D721Med (cell line): ENCODE measurements around the gene GPAM.
"Not testable (repeated sequence)": the region's sequence is repeated elsewhere in the genome, so short reads cannot be mapped to it uniquely, and the experiment has no call there.

Source experiments
- DNase-seq: peaks from one replicate; pipeline ENCODE4 v3.0.0; 2011; ENCODE audit warnings: low spot score; ENCODE audit not compliant: insufficient read length
- FAIRE-seq: peaks from 2 replicates; lab custom pipeline; 2011; peaks lifted over from hg19 to GRCh38; lab: Jason Lieb, UNC
- TF ChIP-seq, protein P1 (sequence below): IDR thresholded peaks from 2 replicates; pipeline ENCODE4 v1.5.1; 2012; ENCODE audit warnings: mild to moderate bottlenecking, control low read depth; ENCODE audit not compliant: insufficient read depth; ENCODE audit errors: missing control alignments

The GPAM gene

DNA sequence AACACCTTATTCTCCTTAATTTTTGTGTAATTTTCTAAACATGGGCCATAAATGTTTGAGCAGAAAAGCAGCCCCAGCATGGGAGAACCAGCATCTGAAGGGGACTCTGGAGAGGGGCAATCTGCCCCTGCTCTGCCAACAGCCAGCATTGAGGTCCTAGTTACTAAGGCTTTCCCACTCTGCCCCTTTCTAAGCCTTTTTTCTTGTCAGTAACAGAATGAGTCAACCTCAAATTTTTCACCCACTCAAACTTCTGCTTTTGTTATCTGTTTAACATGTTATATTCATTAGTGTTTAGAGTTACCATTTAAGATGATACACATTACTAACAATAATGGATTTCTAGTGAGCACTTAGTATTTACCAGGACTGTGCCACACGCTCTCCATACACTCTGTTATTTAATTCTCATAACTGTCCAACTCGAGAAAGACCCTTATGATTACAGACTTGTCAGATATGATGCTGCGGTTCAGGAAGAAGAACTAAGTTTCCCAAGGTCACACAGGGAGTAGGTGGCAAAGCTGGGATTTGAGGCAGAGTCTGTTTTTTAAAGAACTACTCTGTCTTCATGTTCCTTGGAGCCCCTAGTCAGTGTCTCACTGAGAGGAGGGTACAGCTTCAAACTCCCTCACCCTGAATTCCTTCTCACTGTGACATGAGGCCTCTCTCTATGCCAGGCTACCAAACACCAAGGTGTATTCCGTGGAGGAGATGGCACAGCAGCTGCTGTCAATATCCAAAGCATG lies 19.9 kb upstream of the GPAM start:
- DNase-seq (no peak), FAIRE-seq (no peak)
- TF ChIP-seq, protein P1, sequence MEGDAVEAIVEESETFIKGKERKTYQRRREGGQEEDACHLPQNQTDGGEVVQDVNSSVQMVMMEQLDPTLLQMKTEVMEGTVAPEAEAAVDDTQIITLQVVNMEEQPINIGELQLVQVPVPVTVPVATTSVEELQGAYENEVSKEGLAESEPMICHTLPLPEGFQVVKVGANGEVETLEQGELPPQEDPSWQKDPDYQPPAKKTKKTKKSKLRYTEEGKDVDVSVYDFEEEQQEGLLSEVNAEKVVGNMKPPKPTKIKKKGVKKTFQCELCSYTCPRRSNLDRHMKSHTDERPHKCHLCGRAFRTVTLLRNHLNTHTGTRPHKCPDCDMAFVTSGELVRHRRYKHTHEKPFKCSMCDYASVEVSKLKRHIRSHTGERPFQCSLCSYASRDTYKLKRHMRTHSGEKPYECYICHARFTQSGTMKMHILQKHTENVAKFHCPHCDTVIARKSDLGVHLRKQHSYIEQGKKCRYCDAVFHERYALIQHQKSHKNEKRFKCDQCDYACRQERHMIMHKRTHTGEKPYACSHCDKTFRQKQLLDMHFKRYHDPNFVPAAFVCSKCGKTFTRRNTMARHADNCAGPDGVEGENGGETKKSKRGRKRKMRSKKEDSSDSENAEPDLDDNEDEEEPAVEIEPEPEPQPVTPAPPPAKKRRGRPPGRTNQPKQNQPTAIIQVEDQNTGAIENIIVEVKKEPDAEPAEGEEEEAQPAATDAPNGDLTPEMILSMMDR: no peak

DNA sequence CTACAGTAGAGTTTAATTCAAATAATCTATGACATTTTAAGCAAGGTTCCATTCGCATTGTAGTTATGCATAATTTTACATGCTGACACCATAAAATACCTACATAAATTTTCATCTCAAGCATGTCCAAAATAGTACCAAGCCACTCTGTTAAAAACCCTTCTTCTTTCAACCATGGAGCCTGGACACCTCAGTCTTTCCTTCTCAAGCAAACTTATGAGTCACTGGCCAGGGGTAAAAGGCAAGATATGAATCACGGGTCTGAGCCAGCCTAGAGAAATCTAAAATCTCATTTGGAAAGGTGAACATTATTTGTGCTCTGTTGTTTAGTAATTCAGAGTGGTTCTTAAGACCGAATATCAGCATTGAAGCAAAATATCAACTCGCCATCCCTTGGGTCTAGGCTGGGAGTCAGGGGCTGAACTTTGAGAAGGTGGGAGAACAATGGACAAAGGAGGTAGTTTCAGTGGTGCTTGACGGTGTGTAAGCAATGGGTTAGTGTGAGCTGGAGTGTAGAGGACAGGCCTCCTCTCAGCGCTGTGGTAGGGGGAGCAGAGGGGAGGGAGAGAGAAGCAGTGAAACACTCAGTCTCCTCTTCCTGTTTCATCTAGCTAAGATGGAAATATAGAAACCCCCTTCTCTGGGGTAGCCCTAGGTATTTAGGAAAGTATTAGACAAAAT lies 19.1 kb upstream of the GPAM start:
- TF ChIP-seq, protein P1: no peak
- FAIRE-seq (no peak), DNase-seq (no peak)

DNA sequence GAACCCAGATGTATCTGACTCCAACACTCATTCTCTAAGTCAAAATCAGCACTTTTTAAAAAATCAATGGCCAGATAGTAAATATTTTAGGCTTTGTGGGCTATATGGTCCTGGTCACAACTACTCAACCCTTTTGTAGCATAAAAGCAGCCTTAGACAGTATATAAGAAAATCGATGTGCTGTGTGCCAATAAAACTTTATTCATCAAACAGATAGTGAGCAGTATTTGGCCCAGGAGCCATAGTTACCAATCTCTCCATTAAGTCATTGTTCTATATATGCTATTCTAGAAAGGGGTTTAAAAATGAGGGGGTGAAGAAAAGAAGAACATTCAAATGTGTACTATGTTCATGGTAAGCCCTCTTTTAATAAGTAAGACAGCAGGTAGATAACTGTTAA lies 18.5 kb upstream of the GPAM start:
- TF ChIP-seq, protein P1: no peak
- DNase-seq: no peak
- no peak for FAIRE-seq

DNA sequence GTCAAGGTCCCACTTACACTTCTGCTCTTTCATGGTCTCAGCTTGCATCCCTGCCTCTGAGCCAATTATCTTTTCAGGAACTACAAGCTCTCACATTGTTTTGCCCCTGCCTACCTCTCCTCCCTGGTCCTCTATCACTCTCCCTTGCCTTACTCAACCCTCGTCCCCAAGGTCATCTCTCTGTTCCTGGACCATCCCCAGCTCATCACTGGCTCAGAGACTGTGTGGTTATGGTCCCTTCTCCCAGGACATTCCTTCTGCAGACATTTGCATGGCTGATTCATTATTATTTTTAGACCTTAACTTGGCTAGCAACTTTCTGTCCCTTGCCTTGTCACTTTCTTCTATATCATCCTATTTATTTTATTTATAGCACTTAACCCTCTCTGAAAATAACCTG lies 17.8 kb upstream of the GPAM start:
- DNase-seq: no peak
- TF ChIP-seq, protein P1: no peak
- FAIRE-seq: no peak

DNA sequence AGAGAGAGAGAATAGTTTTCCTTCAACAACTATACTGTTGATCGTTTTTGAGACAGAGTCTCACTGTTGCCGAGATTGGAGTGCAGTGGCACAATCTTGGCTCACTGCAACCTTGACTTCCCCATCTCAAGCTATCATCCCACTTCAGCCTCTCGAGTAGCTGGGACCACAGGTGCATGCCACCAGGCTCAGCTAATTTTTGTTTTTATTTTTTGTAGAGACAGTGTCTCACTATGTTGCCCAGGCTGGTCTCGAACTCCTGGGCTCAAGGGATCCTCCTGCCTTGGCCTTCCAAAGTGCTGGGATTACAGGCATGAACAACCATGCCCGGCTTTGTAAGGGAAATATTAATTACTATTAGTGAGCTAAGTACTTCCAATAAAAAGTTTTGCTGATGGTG lies 16.7 kb upstream of the GPAM start:
- DNase-seq, FAIRE-seq: not testable (repeated sequence)

DNA sequence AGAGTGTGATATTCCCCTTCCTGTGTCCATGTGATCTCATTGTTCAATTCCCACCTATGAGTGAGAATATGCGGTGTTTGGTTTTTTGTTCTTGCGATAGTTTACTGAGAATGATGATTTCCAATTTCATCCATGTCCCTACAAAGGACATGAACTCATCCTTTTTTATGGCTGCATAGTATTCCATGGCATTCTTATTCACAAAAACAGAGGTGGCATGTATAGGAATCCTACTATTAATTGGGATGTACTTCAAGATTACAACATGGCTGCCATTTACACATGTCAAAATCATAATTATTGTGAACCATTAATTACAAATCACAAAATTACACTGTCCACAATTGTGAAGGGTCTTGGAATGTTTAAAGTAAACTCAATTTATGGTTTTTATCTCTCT lies 14.1 kb upstream of the GPAM start:
- DNase-seq, FAIRE-seq: not testable (repeated sequence)

DNA sequence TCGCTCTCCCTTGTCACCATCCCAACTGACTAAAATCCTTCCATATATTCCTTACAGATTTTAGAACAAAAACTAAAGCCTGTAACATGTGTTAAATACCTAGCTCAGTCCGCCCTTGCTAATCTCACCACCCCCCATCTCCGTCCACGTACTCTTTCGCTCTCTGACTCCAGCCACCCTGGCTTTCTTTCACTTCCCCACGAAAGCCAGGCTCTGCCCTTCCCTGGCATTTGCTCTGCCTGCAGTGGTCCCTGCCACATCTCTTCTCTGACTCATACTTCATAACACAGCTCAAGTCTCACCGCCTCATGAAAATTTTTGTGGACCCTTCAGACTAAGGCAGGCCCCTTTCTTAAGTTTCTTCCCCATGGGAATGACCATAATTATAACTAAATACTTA lies 11.7 kb upstream of the GPAM start:
- FAIRE-seq (no peak), DNase-seq (no peak)
- TF ChIP-seq, protein P1: no peak

DNA sequence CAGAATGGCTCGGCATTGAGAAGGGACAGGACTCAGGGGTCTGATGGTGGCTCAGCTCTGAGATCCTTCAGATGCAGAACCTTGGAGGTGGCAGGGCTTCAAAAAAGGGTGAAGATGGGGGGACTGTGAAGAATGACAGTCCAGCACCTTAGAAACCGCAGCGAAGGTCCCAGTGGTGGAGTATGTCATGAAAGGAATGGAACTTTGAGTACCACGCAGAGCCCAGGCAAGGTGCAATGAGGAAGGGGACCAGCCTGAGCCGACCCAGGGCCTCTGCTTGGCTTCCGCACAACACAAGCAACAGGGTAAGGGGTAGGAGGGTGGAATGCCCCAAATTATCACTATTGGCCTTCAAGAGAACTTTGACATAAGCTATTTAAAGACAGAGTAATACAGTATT lies 8.2 kb upstream of the GPAM start:
- TF ChIP-seq, protein P1: no peak
- DNase-seq (no peak), FAIRE-seq (no peak)
